ENCODE data around the gene TMEM132E. TPM values are rescaled to one million over a fixed set of nuclear protein-coding genes. Genes with fewer than 3 reads are reported as not detected.

TMEM132E gene
- total RNA-seq, 1 donor from 2014 or later = 0.78 TPM

GRCh38 chr17:34637041-34637547 is 57.7 kb downstream of the TMEM132E start:
- no peak for DNase-seq

- peak; percentile 50 for DNase-seq
Measured at GRCh38 chr17:34637548-34638525, 58.5 kb downstream of the TMEM132E start.

- DNase-seq = no peak
Measured at GRCh38 chr17:34638526-34639260, 59.3 kb downstream of the TMEM132E start.

GRCh38 chr17:34639706-34640425 is 60.5 kb downstream of the TMEM132E start:
- DNase-seq = peak; percentile 60

GRCh38 chr17:34641368-34641767 is 62.0 kb downstream of the TMEM132E start:
- DNase-seq = no peak

- no peak for DNase-seq
Measured at GRCh38 chr17:34644941-34645550, 65.7 kb downstream of the TMEM132E start.

- no peak for DNase-seq
Measured at GRCh38 chr17:34645594-34645993, 66.2 kb downstream of the TMEM132E start.

- no peak for DNase-seq
Measured at GRCh38 chr17:34647511-34647910, 68.1 kb downstream of the TMEM132E start.

GRCh38 chr17:34650051-34650750 is 70.8 kb downstream of the TMEM132E start:
- DNase-seq = no peak

GRCh38 chr17:34651402-34651811 is 72.0 kb downstream of the TMEM132E start:
- DNase-seq = no peak

- DNase-seq = no peak
Measured at GRCh38 chr17:34652021-34652555, 72.7 kb downstream of the TMEM132E start.

- no peak for DNase-seq
Measured at GRCh38 chr17:34653511-34653910, 74.1 kb downstream of the TMEM132E start.

GRCh38 chr17:34654276-34654880 is 75.0 kb downstream of the TMEM132E start:
- DNase-seq = no peak

- no peak for DNase-seq
Measured at GRCh38 chr17:34654881-34655276, 75.5 kb downstream of the TMEM132E start.

- DNase-seq = no peak
Measured at GRCh38 chr17:34656801-34657200, 77.4 kb downstream of the TMEM132E start.

GRCh38 chr17:34658811-34659560 is 79.6 kb downstream of the TMEM132E start:
- no peak for DNase-seq

GRCh38 chr17:34663714-34664113 is 84.3 kb downstream of the TMEM132E start:
- no peak for DNase-seq

- DNase-seq = no peak
Measured at GRCh38 chr17:34665150-34665806, 85.9 kb downstream of the TMEM132E start.
